GM10266 (cell line): ENCODE measurements around the gene COG8.

Experiments used
- DNase-seq: peaks from one replicate; pipeline ENCODE4 v3.0.0; 2012; ENCODE audit errors: extremely low spot score
- CTCF ChIP-seq: IDR thresholded peaks from 2 replicates; pipeline ENCODE4 v1.5.1; 2012; ENCODE audit warnings: mild to moderate bottlenecking, low read depth; ENCODE audit not compliant: control insufficient read depth, insufficient read depth; ENCODE audit errors: missing control alignments

Gene COG8

GRCh38 chr16:69325784-69326171 is 13.6 kb downstream of the COG8 start:
- TF ChIP-seq CTCF, result no peak
- DNase-seq, result no peak

- DNase-seq, result no peak
- TF ChIP-seq CTCF, result no peak
Measured at GRCh38 chr16:69324585-69325253, 14.6 kb downstream of the COG8 start.

GRCh38 chr16:69324013-69324531 is 15.3 kb downstream of the COG8 start:
- no peak for DNase-seq
- TF ChIP-seq CTCF, result no peak

- TF ChIP-seq CTCF, result no peak
- DNase-seq, result no peak
Measured at GRCh38 chr16:69323415-69323814, 15.9 kb downstream of the COG8 start.

GRCh38 chr16:69322343-69322742 is 17.0 kb downstream of the COG8 start:
- TF ChIP-seq CTCF, result no peak

GRCh38 chr16:69321080-69321479 is 18.3 kb downstream of the COG8 start:
- DNase-seq, result no peak
- TF ChIP-seq CTCF, result no peak

More at GRCh38 chr16:69322343-69322742, 17.0 kb downstream of the COG8 start:
- no peak for DNase-seq

GRCh38 chr16:69320740-69321073 is 18.7 kb downstream of the COG8 start:
- TF ChIP-seq CTCF, result no peak
- DNase-seq, result no peak
